Measurements from ENCODE around the gene RAB7A.

Gene RAB7A

GRCh38 chr3:128794067-128794768, 68.2 kb downstream of the RAB7A start:
- DNase-seq: peak; percentile 44 to 61

- DNase-seq: peak; percentile 50 to 67
Measured at GRCh38 chr3:128794770-128795649, 69.0 kb downstream of the RAB7A start.

GRCh38 chr3:128799653-128800052, 73.7 kb downstream of the RAB7A start:
- DNase-seq: no peak

- DNase-seq: peak; percentile 69 to 79
Measured at GRCh38 chr3:128800241-128801187, 74.5 kb downstream of the RAB7A start.

GRCh38 chr3:128801779-128802380, 75.9 kb downstream of the RAB7A start:
- DNase-seq: peak; percentile 29 to 44

DNA sequence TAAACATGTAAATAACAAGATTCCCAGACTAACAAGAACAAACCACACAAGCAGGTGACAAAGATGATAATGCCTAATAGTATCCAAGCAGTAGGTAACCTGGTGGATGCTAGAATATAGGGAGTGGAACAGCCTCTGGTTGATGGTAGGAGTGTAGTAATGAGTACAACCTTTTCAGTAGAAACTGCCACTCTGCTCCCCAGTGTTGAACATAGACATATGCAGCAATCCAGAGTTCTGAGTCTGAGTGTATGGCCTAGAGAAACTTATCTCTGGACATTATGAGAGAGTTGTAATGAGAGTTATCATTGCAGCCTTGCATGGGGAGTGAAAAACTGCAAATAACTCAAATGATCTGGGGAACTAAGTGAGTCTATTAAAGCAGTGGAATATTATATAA, 77.3 kb downstream of the RAB7A start:
- no peak for DNase-seq

GRCh38 chr3:128804017-128804810, 78.2 kb downstream of the RAB7A start:
- DNase-seq: peak; percentile 41 to 62

DNA sequence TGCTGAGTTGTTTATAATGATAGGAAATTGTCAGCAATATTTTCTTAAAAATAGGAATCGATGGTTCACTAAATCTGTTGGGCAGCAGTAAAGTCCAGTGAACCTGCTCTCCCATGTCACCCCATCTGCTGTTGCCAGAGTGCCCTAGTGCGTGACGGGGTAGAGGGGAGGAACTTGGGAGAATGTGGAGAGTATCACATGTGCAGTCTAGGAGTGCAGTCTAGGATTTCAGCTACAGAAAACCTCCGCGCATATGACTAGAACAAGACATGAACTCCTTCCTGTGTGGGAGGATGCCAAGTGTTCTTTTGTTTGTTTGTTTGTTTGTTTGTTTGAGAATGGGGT, 78.8 kb downstream of the RAB7A start:
- DNase-seq: no peak

- no peak for DNase-seq
Measured at GRCh38 chr3:128805772-128806171, 79.8 kb downstream of the RAB7A start.

- no peak for DNase-seq
Measured at GRCh38 chr3:128806588-128806987, 80.6 kb downstream of the RAB7A start.

- no peak for DNase-seq
Measured at GRCh38 chr3:128807186-128807830, 81.3 kb downstream of the RAB7A start.

DNA sequence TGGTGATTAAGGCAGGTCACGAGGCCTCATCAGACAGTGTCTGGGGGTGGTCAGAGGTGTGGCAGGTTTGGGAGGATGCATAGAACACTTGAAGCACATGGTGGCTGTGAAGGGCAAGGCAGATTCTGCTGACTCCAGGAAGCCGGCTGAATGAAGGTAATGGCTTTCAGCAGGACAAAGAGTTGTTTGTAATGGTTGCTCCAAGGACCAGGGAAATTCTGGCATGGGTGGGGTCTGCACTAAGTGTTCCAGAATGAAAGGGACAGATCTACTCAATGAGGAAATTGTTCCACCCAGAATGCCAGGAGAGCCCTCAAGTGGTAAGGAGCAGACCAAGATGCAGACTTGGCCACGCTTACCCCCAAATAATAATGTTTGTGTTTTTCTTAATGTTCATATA, 82.7 kb downstream of the RAB7A start:
- no peak for DNase-seq

DNA sequence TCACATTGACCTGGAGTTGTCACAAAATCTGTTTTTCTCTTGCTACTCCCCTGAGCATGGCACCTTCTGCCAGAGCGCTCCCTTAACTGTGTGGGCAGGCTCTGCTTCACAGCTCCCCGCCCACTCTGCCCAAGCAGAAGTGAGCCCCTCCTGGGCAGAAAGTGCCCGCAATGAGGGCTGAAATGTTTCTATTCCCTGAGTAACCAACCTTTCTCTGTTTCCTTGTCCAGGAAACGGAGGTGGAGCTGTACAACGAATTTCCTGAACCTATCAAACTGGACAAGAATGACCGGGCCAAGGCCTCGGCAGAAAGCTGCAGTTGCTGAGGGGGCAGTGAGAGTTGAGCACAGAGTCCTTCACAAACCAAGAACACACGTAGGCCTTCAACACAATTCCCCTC, 87.1 kb downstream of the RAB7A start:
- DNase-seq: no peak

- no peak for DNase-seq
Measured at GRCh38 chr3:128814060-128814459, 88.1 kb downstream of the RAB7A start.

- DNase-seq: no peak
Measured at GRCh38 chr3:128814519-128815317, 88.7 kb downstream of the RAB7A start.

DNA sequence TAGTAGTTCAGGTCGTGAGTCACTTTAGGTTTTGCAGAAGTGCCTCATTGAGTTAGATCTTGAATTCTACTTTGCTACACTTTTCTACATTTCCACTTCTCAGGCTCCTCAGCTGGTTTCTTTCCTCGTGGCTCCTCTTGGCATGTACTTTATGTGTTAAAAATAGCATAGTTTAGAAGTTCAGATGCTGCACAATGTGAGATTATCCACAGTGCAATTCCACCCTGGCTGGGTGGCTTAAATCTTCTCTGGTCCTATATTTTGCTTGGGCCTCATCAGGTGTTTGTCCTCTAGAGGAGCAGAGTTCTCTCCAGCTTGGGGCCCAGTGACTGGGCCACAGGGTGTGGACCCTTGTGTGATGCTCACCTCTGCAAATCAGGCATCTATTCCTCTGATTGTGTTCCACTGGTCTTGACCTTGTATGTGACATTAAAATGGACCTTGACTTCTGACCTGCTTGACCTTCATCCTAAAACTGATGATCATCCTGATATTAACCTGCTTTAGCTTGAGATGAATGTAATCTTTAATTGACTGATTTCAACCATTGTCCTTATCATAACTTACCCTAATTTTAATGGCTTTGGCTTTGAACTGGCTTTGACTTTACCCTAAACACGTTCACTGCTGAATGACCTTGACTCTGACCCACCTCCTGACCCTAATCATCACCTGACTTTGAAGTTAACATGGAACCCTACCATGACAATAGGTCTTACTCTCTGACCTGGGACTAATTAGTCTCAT, 89.5 kb downstream of the RAB7A start:
- DNase-seq: no peak

GRCh38 chr3:128818186-128818787, 92.3 kb downstream of the RAB7A start:
- DNase-seq: no peak

DNA sequence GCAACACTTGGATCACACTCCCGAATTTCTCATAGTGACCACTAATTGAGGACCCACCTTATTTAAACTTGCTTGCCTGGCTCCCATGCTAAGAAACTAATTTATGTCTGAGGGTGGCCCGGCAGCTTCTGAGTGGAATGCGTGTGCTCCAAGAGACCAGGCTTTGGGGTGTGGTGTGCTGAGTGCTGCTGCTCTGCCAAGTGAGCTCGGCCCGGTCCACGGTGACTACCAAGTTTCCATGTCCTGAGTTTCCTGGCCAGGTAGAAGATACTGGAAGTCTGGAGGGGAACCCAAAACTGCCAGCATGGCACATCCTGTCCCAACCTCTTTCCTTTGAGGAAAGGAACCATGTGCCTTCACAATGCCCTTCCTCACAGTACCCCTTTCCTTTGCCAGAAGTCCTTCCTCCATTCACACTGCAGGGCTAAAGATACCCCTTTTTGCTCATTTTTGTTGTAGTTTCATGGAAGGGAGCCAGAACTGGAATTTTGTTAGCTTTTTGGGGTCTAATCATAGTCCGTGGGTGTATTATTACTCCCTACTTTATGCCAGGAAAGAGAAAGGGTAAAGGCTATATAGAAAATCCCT, 94.4 kb downstream of the RAB7A start:
- DNase-seq: no peak

DNA sequence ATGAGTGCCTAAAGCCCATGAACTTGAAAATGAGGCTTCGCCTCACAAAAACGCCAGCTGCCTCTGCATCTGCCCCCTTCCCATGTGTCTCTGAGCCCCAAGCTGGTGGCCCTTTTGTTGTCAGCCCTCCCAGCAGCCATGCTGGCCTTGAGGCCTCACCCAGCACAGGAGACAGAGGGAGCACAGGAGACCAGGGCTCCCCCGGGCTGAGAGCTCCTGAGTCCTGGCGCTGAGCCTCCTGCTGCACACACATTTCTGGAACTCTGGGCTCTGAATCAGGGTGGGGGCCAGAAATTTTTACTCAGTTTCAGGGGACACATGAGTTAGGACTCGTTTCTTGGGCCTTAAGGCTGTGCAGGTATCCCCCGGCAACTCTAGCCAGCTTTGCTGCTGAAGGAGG, 97.0 kb downstream of the RAB7A start:
- no peak for DNase-seq

Measured in activated CD4-positive, alpha-beta T cell treated with anti-CD3 and anti-CD28 coated beads, Interleukin-2, amount 50 U/mL, for 48 hours (primary cell).